Measurements from ENCODE around the gene AFM. TPM values are rescaled to one million over a fixed set of nuclear protein-coding genes. Genes with fewer than 3 reads are reported as not detected.

AFM gene
- total and polyA plus RNA-seq, 2 donors (not counting 3 experiments of a cell fraction or from before 2014, with no cell fraction given) = not detected

- TF ChIP-seq MAX (IDR thresholded peaks at IDR 0.05; ENCODE audit: insufficient read depth, insufficient read length) (no peak), MYC (IDR thresholded peaks at IDR 0.05; ENCODE audit: low read depth, low read length) (no peak), POLR2A (IDR thresholded peaks at IDR 0.05; ENCODE audit: low read depth, low read length) (no peak), FOS (IDR thresholded peaks at IDR 0.05; ENCODE audit: borderline replicate concordance, insufficient read depth, low read length) (no peak), CTCF (IDR thresholded peaks at IDR 0.05; ENCODE audit: extremely low read depth in 1 of 2, insufficient read depth in 1 of 2, low read depth in 1 of 2, low read length in 2 of 2) (no peak), GATA2 (IDR thresholded peaks at IDR 0.05; ENCODE audit: insufficient read depth, insufficient read length, low read depth, low read length) (no peak), POLR2AphosphoS5 (IDR thresholded peaks at IDR 0.05; ENCODE audit: insufficient read depth, low read depth, low read length) (no peak), EZH2 (IDR thresholded peaks at IDR 0.05; ENCODE audit: borderline replicate concordance, low read depth, low read length, severe bottlenecking) (no peak), JUN (IDR thresholded peaks at IDR 0.05; ENCODE audit: borderline replicate concordance, insufficient read depth, insufficient read length, low read depth) (no peak)
- DNase-seq (ENCODE audit: low read depth, low spot score) = no peak
- H3K4me2 ChIP-seq (ENCODE audit: insufficient read depth, low read length) = no peak overlapping the region
- no peak overlapping the region for H3K4me3 ChIP-seq (replicated peaks in 1 of 3; ENCODE audit: insufficient read depth in 1 of 3, low read depth in 1 of 3, low read length in 3 of 3)
- no peaks in the 10 kb centered on the region for H3K9me3 ChIP-seq (replicated peaks; ENCODE audit: control insufficient read depth, insufficient read depth, low read length)
- H3K4me1 ChIP-seq (ENCODE audit: control insufficient read depth, extremely low read depth, insufficient read depth, low read length) = no peaks in the 10 kb centered on the region
- FAIRE-seq = no peak
- POLR2A ChIA-PET = no interaction called here
- BruUV-seq (replicated peaks) = no TSS peak
- H3K27me3 ChIP-seq (ENCODE audit: control insufficient read depth in 2 of 2, insufficient read depth in 2 of 2, low read length in 2 of 2) = peaks cover 11 to 29% of the 10 kb centered on the region in 2 experiments
- no peaks in the 10 kb centered on the region for H3K9me1 ChIP-seq (replicated peaks; ENCODE audit: control insufficient read depth, extremely low read depth, insufficient read depth, low read length)
- H3K27ac ChIP-seq (ENCODE audit: insufficient read depth, low read depth, low read length) = no peak overlapping the region
- CTCF ChIA-PET = no interaction called here
- intact Hi-C loops (cut with micrococcal nuclease) (no loop called here), dilution Hi-C loops (cut with MboI; ENCODE audit: extremely low pct_ligation_motif_present, low sequenced_read_pairs) (no loop called here)
- no peak overlapping the region for H3K9ac ChIP-seq (replicated peaks; ENCODE audit: extremely low read depth, insufficient read depth, low read length)
- no peaks in the 10 kb centered on the region for H3K36me3 ChIP-seq (ENCODE audit: control insufficient read depth in 2 of 2, extremely low read depth in 1 of 2, insufficient read depth in 2 of 2, low read length in 2 of 2)
- no peak overlapping the region for H2AFZ ChIP-seq (ENCODE audit: low read depth, low read length)
- no peaks in the 10 kb centered on the region for H4K20me1 ChIP-seq (replicated peaks; ENCODE audit: control insufficient read depth, extremely low read depth, insufficient read depth, low read length)
- no peaks in the 10 kb centered on the region for H3K79me2 ChIP-seq (ENCODE audit: control insufficient read depth, insufficient read depth, low read length)
Observed at GRCh38 chr4:73440653-73441052, 40.9 kb upstream of the AFM start.

Measured in endothelial cell of umbilical vein (primary cell).